ENCODE data around the gene BMP8B.

GRCh38 chr1:39737546-39738169 lies 51.0 kb downstream of the BMP8B start:
- TF ChIP-seq HOXA7 (CRISPR knock-in tag; IDR thresholded peaks at IDR 0.05; ENCODE audit: borderline replicate concordance) (no peak), ZBTB8A (tag by site-specific recombination; IDR thresholded peaks at IDR 0.05) (no peak), MEIS1 (CRISPR knock-in tag; IDR thresholded peaks at IDR 0.05; ENCODE audit: borderline replicate concordance) (no peak), ZNF274 (IDR thresholded peaks at IDR 0.05; ENCODE audit: low read length) (no peak), ZNF274 (tag by site-specific recombination; IDR thresholded peaks at IDR 0.05; ENCODE audit: borderline replicate concordance) (no peak), ZBTB49 (tag by site-specific recombination; IDR thresholded peaks at IDR 0.05; ENCODE audit: low read depth) (no peak), ZBTB1 (tag by site-specific recombination; IDR thresholded peaks at IDR 0.05) (no peak), CTCF (tag by site-specific recombination; IDR thresholded peaks at IDR 0.05) (no peak), ZNF394 (tag by site-specific recombination; IDR thresholded peaks at IDR 0.05; ENCODE audit: borderline replicate concordance) (no peak), PRDM1 (tag by site-specific recombination; IDR thresholded peaks at IDR 0.05) (no peak), PRDM4 (tag by site-specific recombination; IDR thresholded peaks at IDR 0.05) (no peak), ZFP41 (tag by site-specific recombination; IDR thresholded peaks at IDR 0.05; ENCODE audit: borderline replicate concordance) (no peak), ZNF175 (tag by site-specific recombination; IDR thresholded peaks at IDR 0.05) (no peak), SP2 (tag by site-specific recombination; IDR thresholded peaks at IDR 0.05) (no peak), ZBTB11 (tag by site-specific recombination; conservative IDR thresholded peaks at IDR 0.05; ENCODE audit: low read depth) (no peak)
